ENCODE data around the gene RAP1GAP.

The RAP1GAP gene

DNA sequence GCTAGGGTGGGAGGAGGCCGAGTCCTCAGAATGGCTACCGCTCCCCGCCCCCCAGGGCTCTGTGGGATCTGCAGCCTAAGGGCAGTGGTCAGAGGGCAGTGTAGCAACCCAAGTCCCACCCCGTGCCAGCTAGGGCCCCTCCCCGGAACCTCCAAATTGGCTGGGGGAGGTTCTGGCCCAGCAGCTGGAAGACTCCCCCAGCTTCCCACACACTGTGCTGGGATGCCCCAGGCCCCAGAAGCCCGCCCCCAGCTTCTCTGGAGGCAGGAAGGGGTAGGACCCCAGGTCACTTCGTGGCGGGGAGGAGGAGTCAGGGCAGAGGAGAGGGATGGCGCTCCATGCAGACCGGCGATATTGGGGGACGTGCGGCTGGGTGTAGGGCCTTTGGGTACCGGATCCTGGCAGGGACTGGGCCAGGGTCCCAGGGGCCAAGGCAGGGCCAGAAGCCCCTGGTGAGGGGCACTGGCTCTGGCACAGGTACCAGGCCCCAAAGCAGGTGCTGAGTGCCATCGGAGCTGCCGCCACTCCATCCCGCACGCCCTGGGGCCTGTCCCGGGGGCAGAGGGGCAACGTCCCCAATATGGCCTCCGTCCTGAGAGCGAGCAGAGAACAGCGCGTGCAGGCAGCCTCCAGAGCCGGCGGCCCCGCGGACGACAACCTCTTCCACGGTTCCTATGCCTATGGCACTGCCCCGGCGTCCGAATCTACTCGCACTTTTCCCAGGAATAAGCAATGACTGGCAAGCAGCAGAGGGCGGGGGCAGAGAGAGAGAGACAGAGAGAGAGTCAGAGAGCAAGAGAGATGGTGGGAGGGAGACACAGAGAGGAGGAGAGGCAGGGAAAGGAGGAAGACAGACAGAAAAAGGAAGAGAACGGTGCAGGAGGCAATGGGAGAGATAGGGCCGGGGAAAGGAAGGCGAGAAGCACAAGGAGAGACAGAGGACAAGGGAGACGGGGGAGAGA, 65.7 kb downstream of the RAP1GAP start:
- no peak overlapping the region for H2BK15ac ChIP-seq (replicated peaks; ENCODE audit: low read depth)
- no peak overlapping the region for H2BK120ac ChIP-seq (ENCODE audit: low read depth, low read length)
- H2BK5ac ChIP-seq (ENCODE audit: low read length): no peak overlapping the region
- H3K4ac ChIP-seq (ENCODE audit: low read depth, low read length): no peak overlapping the region
- no peak for DNase-seq
- no peaks in the 10 kb centered on the region for H3K27me3 ChIP-seq (ENCODE audit: insufficient read depth, low read length, poor library complexity)
- H4K5ac ChIP-seq (ENCODE audit: low read length): no peak overlapping the region
- no peak overlapping the region for H3K9ac ChIP-seq (ENCODE audit: low read length)
- WGBS (ENCODE audit: extremely low coverage, insufficient coverage, low lambda C conversion rate): no CpG with 5 or more reads among the region's 39 CpGs
- H3K4me1 ChIP-seq (ENCODE audit: control insufficient read depth, low read depth, low read length): peaks cover 5% of the 10 kb centered on the region
- H3K36me3 ChIP-seq (ENCODE audit: control insufficient read depth, insufficient read depth, low read length): no peaks in the 10 kb centered on the region
- H3K79me1 ChIP-seq (ENCODE audit: low read length): no peaks in the 10 kb centered on the region
- no peak overlapping the region for H3K27ac ChIP-seq (ENCODE audit: low read depth, low read length)
- no peaks in the 10 kb centered on the region for H3K79me2 ChIP-seq (ENCODE audit: control insufficient read depth, insufficient read depth, low read length)
- H3K4me3 ChIP-seq (ENCODE audit: low read length): no peak overlapping the region
- no peak overlapping the region for H3K18ac ChIP-seq (ENCODE audit: low read length)
- no peak overlapping the region for H3K23ac ChIP-seq (ENCODE audit: low read length)
- no peak overlapping the region for H3K4me2 ChIP-seq (ENCODE audit: low read length)
- no peak overlapping the region for H2AK5ac ChIP-seq (ENCODE audit: low read length)
- H4K8ac ChIP-seq (ENCODE audit: low read depth, low read length): no peak overlapping the region
- H3K56ac ChIP-seq (ENCODE audit: low read length): no peak overlapping the region

DNA sequence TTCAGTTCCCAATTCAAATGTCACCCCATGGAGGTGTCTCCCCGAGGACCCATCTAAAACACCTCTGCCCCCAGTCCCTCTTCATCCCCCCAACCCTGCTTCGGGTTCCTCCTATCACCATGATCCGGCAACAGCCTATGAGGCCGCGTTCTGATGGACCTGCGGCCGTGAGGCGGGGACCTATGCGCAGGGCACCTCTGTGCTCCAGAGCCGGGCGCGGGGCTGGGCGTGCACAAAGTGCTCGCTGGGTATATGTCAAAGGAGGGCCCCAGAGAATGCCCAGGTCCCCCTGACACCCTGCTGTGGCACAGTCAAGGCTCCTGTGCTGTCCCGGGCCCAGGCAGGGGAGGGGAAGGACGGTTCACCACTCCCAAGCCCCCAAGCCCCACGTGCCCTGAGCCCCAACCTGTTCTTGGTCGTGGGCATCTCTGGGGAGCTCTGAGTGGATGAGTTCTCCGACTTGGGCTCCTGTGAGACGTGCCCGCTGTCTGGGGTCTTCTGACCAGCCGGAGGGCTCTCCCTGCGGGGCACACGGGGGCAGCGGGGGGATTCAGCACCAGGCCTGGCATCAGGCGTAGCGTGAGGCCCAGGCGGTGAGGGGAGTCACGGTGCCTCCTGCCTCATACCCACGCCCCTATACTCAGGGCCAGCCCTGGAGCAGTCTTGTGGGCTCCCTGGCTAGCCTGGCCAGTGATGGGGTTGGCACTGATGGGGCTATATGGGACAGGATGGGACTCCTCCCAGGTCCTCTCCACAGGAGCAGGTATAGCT, 67.7 kb downstream of the RAP1GAP start:
- Histone ChIP-seq H3K27ac (ENCODE audit: low read depth, low read length) (no peak overlapping the region), H3K23ac (ENCODE audit: low read length) (no peak overlapping the region), H3K4ac (ENCODE audit: low read depth, low read length) (no peak overlapping the region), H2BK120ac (ENCODE audit: low read depth, low read length) (no peak overlapping the region), H2AK5ac (ENCODE audit: low read length) (no peak overlapping the region), H3K18ac (ENCODE audit: low read length) (no peak overlapping the region), H3K9ac (ENCODE audit: low read length) (no peak overlapping the region), H3K79me2 (ENCODE audit: control insufficient read depth, insufficient read depth, low read length) (no peaks in the 10 kb centered on the region), H3K4me2 (ENCODE audit: low read length) (no peak overlapping the region), H3K4me1 (ENCODE audit: control insufficient read depth, low read depth, low read length) (peaks cover 3% of the 10 kb centered on the region), H2BK5ac (ENCODE audit: low read length) (no peak overlapping the region), H3K27me3 (ENCODE audit: insufficient read depth, low read length, poor library complexity) (no peaks in the 10 kb centered on the region), H3K56ac (ENCODE audit: low read length) (no peak overlapping the region), H3K4me3 (ENCODE audit: low read length) (no peak overlapping the region), H2BK15ac (replicated peaks; ENCODE audit: low read depth) (no peak overlapping the region), H4K8ac (ENCODE audit: low read depth, low read length) (no peak overlapping the region), H3K79me1 (ENCODE audit: low read length) (no peaks in the 10 kb centered on the region), H3K36me3 (ENCODE audit: control insufficient read depth, insufficient read depth, low read length) (no peaks in the 10 kb centered on the region), H4K5ac (ENCODE audit: low read length) (no peak overlapping the region)
- WGBS (ENCODE audit: extremely low coverage, insufficient coverage, low lambda C conversion rate): no CpG with 5 or more reads among the region's 30 CpGs
- no peak for DNase-seq

DNA sequence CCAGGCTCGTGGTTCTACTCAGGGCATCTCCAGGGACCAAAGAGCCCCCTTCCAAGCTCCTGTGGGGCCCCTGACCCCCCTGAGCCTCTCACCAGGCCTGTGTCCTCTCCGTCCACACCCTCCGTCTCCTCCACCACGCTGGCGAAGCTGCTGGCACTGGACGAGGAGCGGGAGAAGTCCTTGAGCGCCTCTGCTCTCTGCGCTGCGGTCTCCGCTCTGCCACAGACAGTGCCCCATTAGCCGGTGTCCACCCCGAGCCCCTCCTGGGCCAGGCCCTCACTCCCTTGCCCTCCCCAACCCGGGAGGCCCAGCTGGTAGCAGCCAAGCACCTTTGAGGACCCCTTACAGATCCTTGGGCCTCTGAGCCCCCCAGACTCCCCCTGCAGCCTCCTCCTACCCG, 69.8 kb downstream of the RAP1GAP start:
- Histone ChIP-seq H3K9ac (ENCODE audit: low read length) (no peak overlapping the region), H3K4me3 (ENCODE audit: low read length) (no peak overlapping the region), H3K4me1 (ENCODE audit: control insufficient read depth, low read depth, low read length) (no peaks in the 10 kb centered on the region), H2BK15ac (replicated peaks; ENCODE audit: low read depth) (no peak overlapping the region), H3K23ac (ENCODE audit: low read length) (no peak overlapping the region), H3K4me2 (ENCODE audit: low read length) (no peak overlapping the region), H3K27ac (ENCODE audit: low read depth, low read length) (no peak overlapping the region), H4K5ac (ENCODE audit: low read length) (no peak overlapping the region), H3K79me1 (ENCODE audit: low read length) (no peaks in the 10 kb centered on the region), H3K56ac (ENCODE audit: low read length) (no peak overlapping the region), H3K79me2 (ENCODE audit: control insufficient read depth, insufficient read depth, low read length) (no peaks in the 10 kb centered on the region), H3K4ac (ENCODE audit: low read depth, low read length) (no peak overlapping the region), H4K8ac (ENCODE audit: low read depth, low read length) (no peak overlapping the region), H3K18ac (ENCODE audit: low read length) (no peak overlapping the region), H2AK5ac (ENCODE audit: low read length) (no peak overlapping the region), H2BK5ac (ENCODE audit: low read length) (no peak overlapping the region), H2BK120ac (ENCODE audit: low read depth, low read length) (no peak overlapping the region), H3K36me3 (ENCODE audit: control insufficient read depth, insufficient read depth, low read length) (no peaks in the 10 kb centered on the region), H3K27me3 (ENCODE audit: insufficient read depth, low read length, poor library complexity) (no peaks in the 10 kb centered on the region)
- no CpG with 5 or more reads among the region's 15 CpGs for whole genome bisulfite sequencing (ENCODE audit: extremely low coverage, insufficient coverage, low lambda C conversion rate)
- DNase-seq: no peak

DNA sequence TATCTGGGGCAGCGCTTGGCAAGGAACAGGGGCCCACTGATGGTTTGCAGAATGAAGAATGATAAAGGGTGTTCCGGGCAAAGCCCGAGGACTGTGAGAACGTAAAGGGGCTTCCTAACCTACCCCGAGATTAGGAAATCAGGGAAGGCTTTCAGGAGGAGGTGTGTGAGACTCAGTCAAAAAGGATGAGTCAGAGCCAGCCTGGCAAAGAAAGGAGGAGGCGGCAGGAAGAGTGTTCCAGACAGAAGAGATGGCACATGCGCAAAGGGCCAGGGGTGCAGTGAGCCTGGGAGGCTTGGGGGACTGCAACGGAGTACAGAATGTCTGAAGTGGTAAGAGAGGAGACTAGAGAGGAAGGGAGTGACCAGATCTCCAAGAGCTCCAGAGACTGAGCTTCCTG, 70.3 kb downstream of the RAP1GAP start:
- Histone ChIP-seq H3K18ac (ENCODE audit: low read length) (no peak overlapping the region), H2BK15ac (replicated peaks; ENCODE audit: low read depth) (no peak overlapping the region), H3K27me3 (ENCODE audit: insufficient read depth, low read length, poor library complexity) (no peaks in the 10 kb centered on the region), H3K27ac (ENCODE audit: low read depth, low read length) (no peak overlapping the region), H4K5ac (ENCODE audit: low read length) (no peak overlapping the region), H3K4me3 (ENCODE audit: low read length) (no peak overlapping the region), H3K79me2 (ENCODE audit: control insufficient read depth, insufficient read depth, low read length) (no peaks in the 10 kb centered on the region), H3K4me2 (ENCODE audit: low read length) (no peak overlapping the region), H2AK5ac (ENCODE audit: low read length) (no peak overlapping the region), H3K36me3 (ENCODE audit: control insufficient read depth, insufficient read depth, low read length) (no peaks in the 10 kb centered on the region), H3K79me1 (ENCODE audit: low read length) (no peaks in the 10 kb centered on the region), H3K9ac (ENCODE audit: low read length) (no peak overlapping the region), H3K4ac (ENCODE audit: low read depth, low read length) (no peak overlapping the region), H2BK120ac (ENCODE audit: low read depth, low read length) (no peak overlapping the region), H3K4me1 (ENCODE audit: control insufficient read depth, low read depth, low read length) (no peaks in the 10 kb centered on the region), H2BK5ac (ENCODE audit: low read length) (no peak overlapping the region), H4K8ac (ENCODE audit: low read depth, low read length) (no peak overlapping the region), H3K23ac (ENCODE audit: low read length) (no peak overlapping the region), H3K56ac (ENCODE audit: low read length) (no peak overlapping the region)
- no CpG with 5 or more reads among the region's 8 CpGs for WGBS (ENCODE audit: extremely low coverage, insufficient coverage, low lambda C conversion rate)
- no peak for DNase-seq

DNA sequence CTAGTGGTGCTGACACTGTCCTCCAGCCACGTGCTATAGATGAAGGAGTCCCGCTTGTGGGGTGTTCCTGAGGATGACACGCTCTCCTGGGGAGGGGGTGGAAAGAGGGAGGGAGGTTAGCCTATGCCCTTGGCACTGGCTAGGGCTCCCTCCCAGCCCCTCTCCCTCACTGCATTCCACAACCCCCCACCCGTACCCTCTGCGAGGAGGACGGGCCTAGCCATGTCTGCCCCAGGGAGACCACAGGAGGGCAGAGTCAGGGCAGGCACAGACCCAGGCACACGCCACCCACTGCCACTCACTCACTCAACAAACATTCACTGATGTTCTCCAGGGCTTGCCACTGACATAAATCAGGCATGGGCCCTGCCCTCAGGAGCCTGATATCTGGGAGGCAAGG, 70.7 kb downstream of the RAP1GAP start:
- H3K9ac ChIP-seq (ENCODE audit: low read length): no peak overlapping the region
- no peak for DNase-seq
- H4K8ac ChIP-seq (ENCODE audit: low read depth, low read length): no peak overlapping the region
- no peaks in the 10 kb centered on the region for H3K79me2 ChIP-seq (ENCODE audit: control insufficient read depth, insufficient read depth, low read length)
- no peak overlapping the region for H3K23ac ChIP-seq (ENCODE audit: low read length)
- no peak overlapping the region for H3K27ac ChIP-seq (ENCODE audit: low read depth, low read length)
- H3K4me1 ChIP-seq (ENCODE audit: control insufficient read depth, low read depth, low read length): no peaks in the 10 kb centered on the region
- no peak overlapping the region for H3K18ac ChIP-seq (ENCODE audit: low read length)
- no peak overlapping the region for H2BK120ac ChIP-seq (ENCODE audit: low read depth, low read length)
- H2BK15ac ChIP-seq (replicated peaks; ENCODE audit: low read depth): no peak overlapping the region
- no peaks in the 10 kb centered on the region for H3K27me3 ChIP-seq (ENCODE audit: insufficient read depth, low read length, poor library complexity)
- no peak overlapping the region for H3K4ac ChIP-seq (ENCODE audit: low read depth, low read length)
- no peak overlapping the region for H3K56ac ChIP-seq (ENCODE audit: low read length)
- no peaks in the 10 kb centered on the region for H3K36me3 ChIP-seq (ENCODE audit: control insufficient read depth, insufficient read depth, low read length)
- no peaks in the 10 kb centered on the region for H3K79me1 ChIP-seq (ENCODE audit: low read length)
- H2AK5ac ChIP-seq (ENCODE audit: low read length): no peak overlapping the region
- no peak overlapping the region for H3K4me2 ChIP-seq (ENCODE audit: low read length)
- H4K5ac ChIP-seq (ENCODE audit: low read length): no peak overlapping the region
- H2BK5ac ChIP-seq (ENCODE audit: low read length): no peak overlapping the region
- no CpG with 5 or more reads among the region's 7 CpGs for WGBS (ENCODE audit: extremely low coverage, insufficient coverage, low lambda C conversion rate)
- no peak overlapping the region for H3K4me3 ChIP-seq (ENCODE audit: low read length)
